ENCODE results near the gene ELN. TPM values are rescaled to one million over a fixed set of nuclear protein-coding genes. Genes with fewer than 3 reads are reported as not detected.
A peak's percentile ranks its signal among the peaks of the same experiment; 100 is the strongest.

Gene ELN
- total and polyA plus RNA-seq, 9 of the 15 experiments (the other 6 are each of a cell fraction or from before 2014, with no cell fraction given): 0.20 TPM; not detected in 8

GRCh38 chr7:74083928-74084721 is 56.2 kb downstream of the ELN start (continued):
- TF ChIP-seq ZBTB40 (IDR thresholded peaks at IDR 0.05): no peak
- TF ChIP-seq ZBTB40 (CRISPR knock-in tag; IDR thresholded peaks at IDR 0.05): no peak
- peak; percentile 54 for TF ChIP-seq PRDM10 (IDR thresholded peaks at IDR 0.05; ENCODE audit: partially characterized antibody)
- TF ChIP-seq ESRRA (IDR thresholded peaks at IDR 0.05; ENCODE audit: borderline replicate concordance, low read depth): peak; percentile 79
- no peak for TF ChIP-seq ZNF609 (CRISPR knock-in tag; IDR thresholded peaks at IDR 0.05; ENCODE audit: borderline replicate concordance)
- TF ChIP-seq PHF20 (IDR thresholded peaks at IDR 0.05; ENCODE audit: partially characterized antibody): no peak
- TF ChIP-seq ZNF263 (CRISPR knock-in tag; IDR thresholded peaks at IDR 0.05; ENCODE audit: borderline replicate concordance): 0 out of 2 replicates have a peak, but pooled peaks have one; percentile 24
- 0 out of 2 replicates have a peak, but pooled peaks have one; percentile 47 for TF ChIP-seq ERF (CRISPR knock-in tag; IDR thresholded peaks at IDR 0.05)
